ENCODE data around the gene MDM4. TPM values are rescaled to one million over a fixed set of nuclear protein-coding genes. Genes with fewer than 3 reads are reported as not detected.

MDM4 gene
- total RNA-seq, 2 experiments from 2014 or later: 120 to 282 TPM

DNA sequence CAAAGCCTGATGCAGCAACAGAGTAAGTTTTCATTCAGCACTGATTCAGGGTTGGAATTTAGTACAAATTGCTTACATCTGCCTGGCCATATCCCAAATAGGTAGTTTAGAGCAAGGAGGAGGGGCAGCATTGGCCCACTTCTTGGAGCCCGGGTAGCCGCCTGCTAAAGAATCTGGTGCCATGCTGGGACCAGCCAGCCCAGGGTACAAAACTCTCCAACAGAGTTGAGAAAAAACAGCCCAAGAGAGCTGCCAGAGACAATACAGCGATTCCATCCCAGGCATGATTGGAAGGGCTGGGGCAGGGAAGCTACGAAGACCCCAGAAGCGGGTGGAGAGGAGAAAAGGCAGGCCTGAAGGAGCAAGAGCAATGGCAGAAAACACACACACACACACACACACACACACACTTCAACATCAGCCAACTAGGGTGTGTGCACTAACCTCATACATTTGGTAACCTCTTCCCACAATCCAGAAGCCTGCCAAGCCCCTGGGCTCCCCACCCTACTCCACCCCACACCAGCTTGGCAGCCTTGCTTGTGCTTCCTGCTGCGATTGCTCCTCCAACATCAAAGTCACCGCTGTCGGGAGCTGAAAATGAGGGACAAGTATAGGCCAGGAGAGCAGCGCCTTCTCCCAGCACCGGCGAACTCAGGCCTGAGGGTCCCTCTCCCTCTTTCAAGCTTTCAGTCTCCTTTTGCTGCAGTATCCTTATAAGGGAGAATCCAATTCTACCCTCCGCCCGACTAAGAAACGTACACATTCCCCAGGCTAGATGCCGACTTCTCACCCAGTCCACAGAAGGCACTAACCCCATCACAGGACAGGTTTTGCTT is 22.8 kb upstream of the MDM4 start:
- H4K20me1 ChIP-seq (ENCODE audit: insufficient read depth, low read length): no peaks in the 10 kb centered on the region; the same call in 1 of the 2 replicates
- intact Hi-C loops (cut with micrococcal nuclease; ENCODE audit: unreplicated experiment): no loop called here
- BruUV-seq (replicated peaks): no TSS peak
- ChIA-PET CTCF (ENCODE audit: unreplicated experiment) (interaction anchor here (0.6 to 4.0 kb wide), 5 partner anchors 13 to 320 kb away, joined by 3 to 35 read pairs (median 4); no protein-coding TSS in a partner anchor), POLR2A (interaction anchor here (0.6 to 5.0 kb wide), 12 partner anchors 9 to 746 kb away, joined by 3 to 58 read pairs (median 5); partner anchors contain the start of gene MDM4)
- no peaks in the 10 kb centered on the region for H3K36me3 ChIP-seq (ENCODE audit: insufficient read depth, low read length)
- peak overlapping the region; percentile 91 for H3K4me2 ChIP-seq (ENCODE audit: low read length)
- TF ChIP-seq EZH2phosphoT487 (IDR thresholded peaks at IDR 0.05; ENCODE audit: borderline replicate concordance, low read depth, low read length): no peak
- TF ChIP-seq, protein P1, sequence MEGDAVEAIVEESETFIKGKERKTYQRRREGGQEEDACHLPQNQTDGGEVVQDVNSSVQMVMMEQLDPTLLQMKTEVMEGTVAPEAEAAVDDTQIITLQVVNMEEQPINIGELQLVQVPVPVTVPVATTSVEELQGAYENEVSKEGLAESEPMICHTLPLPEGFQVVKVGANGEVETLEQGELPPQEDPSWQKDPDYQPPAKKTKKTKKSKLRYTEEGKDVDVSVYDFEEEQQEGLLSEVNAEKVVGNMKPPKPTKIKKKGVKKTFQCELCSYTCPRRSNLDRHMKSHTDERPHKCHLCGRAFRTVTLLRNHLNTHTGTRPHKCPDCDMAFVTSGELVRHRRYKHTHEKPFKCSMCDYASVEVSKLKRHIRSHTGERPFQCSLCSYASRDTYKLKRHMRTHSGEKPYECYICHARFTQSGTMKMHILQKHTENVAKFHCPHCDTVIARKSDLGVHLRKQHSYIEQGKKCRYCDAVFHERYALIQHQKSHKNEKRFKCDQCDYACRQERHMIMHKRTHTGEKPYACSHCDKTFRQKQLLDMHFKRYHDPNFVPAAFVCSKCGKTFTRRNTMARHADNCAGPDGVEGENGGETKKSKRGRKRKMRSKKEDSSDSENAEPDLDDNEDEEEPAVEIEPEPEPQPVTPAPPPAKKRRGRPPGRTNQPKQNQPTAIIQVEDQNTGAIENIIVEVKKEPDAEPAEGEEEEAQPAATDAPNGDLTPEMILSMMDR (conservative IDR thresholded peaks at IDR 0.05; ENCODE audit: low read length): no peak
- H3K27ac ChIP-seq (ENCODE audit: low read depth, low read length, poor library complexity, severe bottlenecking): peak overlapping the region; percentile 48
- peaks cover 53% of the 10 kb centered on the region for H3K4me1 ChIP-seq (ENCODE audit: insufficient read depth, low read length, poor library complexity, severe bottlenecking)
- H3K79me2 ChIP-seq (ENCODE audit: insufficient read depth, low read depth, low read length): no peaks in the 10 kb centered on the region
- no peaks in the 10 kb centered on the region for H3K9me3 ChIP-seq (ENCODE audit: low read length)
- peak overlapping the region; percentile 43; the same call in 1 of the 2 replicates for H2AFZ ChIP-seq (ENCODE audit: low read length)
- DNase-seq (ENCODE audit: low spot score): peak; percentile 27
- H3K9me2 ChIP-seq (ENCODE audit: insufficient read depth, low read length): no peaks in the 10 kb centered on the region
- peak overlapping the region; percentile 79 for H3K4me3 ChIP-seq (ENCODE audit: low read depth, low read length, poor library complexity, severe bottlenecking)

DNA sequence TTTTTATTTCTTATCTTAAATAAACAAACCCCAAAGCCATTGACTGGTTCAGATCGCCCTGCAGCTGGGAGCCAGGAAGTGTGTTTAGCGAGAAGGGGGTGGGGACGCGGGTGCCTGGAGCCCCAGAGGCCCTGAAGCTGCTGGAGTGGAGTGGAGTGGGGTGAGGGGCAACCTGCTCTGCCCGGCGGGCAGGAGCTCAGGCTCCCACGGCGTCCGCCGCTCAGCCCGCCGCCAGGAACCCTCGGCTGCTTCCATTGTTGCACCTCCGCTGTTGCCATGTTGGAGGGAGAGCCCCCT is 22.3 kb upstream of the MDM4 start:
- H4K20me1 ChIP-seq (ENCODE audit: insufficient read depth, low read length): no peaks in the 10 kb centered on the region; the same call in 1 of the 2 replicates
- H3K4me1 ChIP-seq (ENCODE audit: insufficient read depth, low read length, poor library complexity, severe bottlenecking): peaks cover 58% of the 10 kb centered on the region
- peak overlapping the region; percentile 43; the same call in 1 of the 2 replicates for H2AFZ ChIP-seq (ENCODE audit: low read length)
- no peaks in the 10 kb centered on the region for H3K9me3 ChIP-seq (ENCODE audit: low read length)
- TF ChIP-seq, protein P1 (conservative IDR thresholded peaks at IDR 0.05; ENCODE audit: low read length): no peak
- no peak for TF ChIP-seq EZH2phosphoT487 (IDR thresholded peaks at IDR 0.05; ENCODE audit: borderline replicate concordance, low read depth, low read length)
- peak overlapping the region; percentile 48 for H3K27ac ChIP-seq (ENCODE audit: low read depth, low read length, poor library complexity, severe bottlenecking)
- H3K79me2 ChIP-seq (ENCODE audit: insufficient read depth, low read depth, low read length): no peaks in the 10 kb centered on the region
- intact Hi-C loops (cut with micrococcal nuclease; ENCODE audit: unreplicated experiment): loop anchor here (1.0 to 2.0 kb wide), 2 partner anchors 13 to 47 kb away; no protein-coding TSS in a partner anchor
- ChIA-PET CTCF (ENCODE audit: unreplicated experiment) (interaction anchor here (0.6 to 4.0 kb wide), 7 partner anchors 14 to 319 kb away, joined by 3 to 35 read pairs (median 4); no protein-coding TSS in a partner anchor), POLR2A (interaction anchor here (0.6 to 5.0 kb wide), 12 partner anchors 9 to 225 kb away, joined by 3 to 58 read pairs (median 4); partner anchors contain the start of gene MDM4)
- H3K36me3 ChIP-seq (ENCODE audit: insufficient read depth, low read length): no peaks in the 10 kb centered on the region
- H3K4me2 ChIP-seq (ENCODE audit: low read length): peak overlapping the region; percentile 91
- peak overlapping the region; percentile 79 for H3K4me3 ChIP-seq (ENCODE audit: low read depth, low read length, poor library complexity, severe bottlenecking)
- DNase-seq (ENCODE audit: low spot score): peak; percentile 69
- BruUV-seq (replicated peaks): no TSS peak
- no peaks in the 10 kb centered on the region for H3K9me2 ChIP-seq (ENCODE audit: insufficient read depth, low read length)

Measured in OCI-LY7 (cell line).